Smooth muscle cell (in vitro differentiated cells): Measurements from ENCODE around the gene TF. TPM values are rescaled to one million over a fixed set of nuclear protein-coding genes. Genes with fewer than 3 reads are reported as not detected.

Source experiments
- DNase-seq: peaks from one replicate; lab custom pipeline; 2025; ENCODE audit not compliant: unreplicated experiment; lab: John Stamatoyannopoulos, UW
- H2AFZ ChIP-seq: fragments of 200-600 bp; sonication (generic); 2 replicates; pipeline ENCODE4 v1.6.0; 2016; ENCODE audit warnings: antibody characterized with exemption, low read depth, mild to moderate bottlenecking
- H3F3A ChIP-seq: fragments of 200-600 bp; sonication (generic); 2 replicates; pipeline ENCODE4 v1.6.0; 2017; ENCODE audit warnings: antibody characterized with exemption, low read depth
- H3K27ac ChIP-seq: fragments of 200-600 bp; sonication (generic); 2 replicates; pipeline ENCODE4 v1.5.1; 2016; ENCODE audit warnings: low read depth, mild to moderate bottlenecking
- H3K27me3 ChIP-seq: fragments of 200-600 bp; sonication (generic); 2 replicates; pipeline ENCODE4 v1.6.1; 2016; ENCODE audit warnings: low read depth, mild to moderate bottlenecking
- H3K36me3 ChIP-seq: fragments of 200-600 bp; sonication (generic); 2 replicates; pipeline ENCODE4 v1.5.1; 2016; ENCODE audit warnings: low read depth
- H3K4me1 ChIP-seq: fragments of 200-600 bp; sonication (generic); 2 replicates; pipeline ENCODE4 v1.5.1; 2016; ENCODE audit warnings: low read depth
- H3K4me2 ChIP-seq: fragments of 200-600 bp; sonication (generic); 2 replicates; pipeline ENCODE4 v1.6.0; 2016; ENCODE audit warnings: mild to moderate bottlenecking
- H3K4me3 ChIP-seq: fragments of 200-600 bp; sonication (generic); 2 replicates; pipeline ENCODE4 v1.5.1; 2016; ENCODE audit warnings: mild to moderate bottlenecking
- H3K79me2 ChIP-seq: fragments of 200-600 bp; sonication (generic); 2 replicates; pipeline ENCODE4 v1.6.0; 2016; ENCODE audit warnings: low read depth, mild to moderate bottlenecking
- H3K9ac ChIP-seq: fragments of 200-600 bp; sonication (generic); 2 replicates; pipeline ENCODE4 v1.6.0; 2016; ENCODE audit warnings: low read depth
- H3K9me3 ChIP-seq: fragments of 200-600 bp; sonication (generic); replicated peaks from 2 replicates; pipeline ENCODE4 v1.5.1; 2016; ENCODE audit warnings: low read depth
- H4K20me1 ChIP-seq: fragments of 200-600 bp; sonication (generic); 2 replicates; pipeline ENCODE4 v1.6.0; 2016; ENCODE audit warnings: low read depth
- CTCF ChIP-seq: fragments of 200-600 bp; sonication (generic); IDR thresholded peaks from 2 replicates; pipeline ENCODE4 v1.5.1; 2017; ENCODE audit warnings: borderline replicate concordance, mild to moderate bottlenecking, antibody characterized with exemption; ENCODE audit not compliant: insufficient read depth, poor library complexity, severe bottlenecking
- WGBS: methylation state at CpG from one replicate; pipeline ENCODE4 v1.1.7; 2016; ENCODE audit warnings: low lambda C conversion rate; 5-methylcytosine and 5-hydroxymethylcytosine counted together
- polyA plus RNA-seq: library from polyadenylated mRNA; unstranded; fragments of >200 nt; fragmentation: Nextera tagmentation; extraction: Ambion mirVana; gene quantifications from 2 replicates; pipeline ENCODE4 v1.2.1, GENCODE V29; 2016
- total RNA-seq: library from RNA; depleted of rRNA; stranded (reverse); fragments of >200 nt; gene quantifications from 2 replicates; pipeline ENCODE4 v1.2.3, GENCODE V29; 2014

The TF gene
- total and polyA plus RNA-seq, 2 experiments from 2014 or later, result 1.0 to 1.6 TPM

DNA sequence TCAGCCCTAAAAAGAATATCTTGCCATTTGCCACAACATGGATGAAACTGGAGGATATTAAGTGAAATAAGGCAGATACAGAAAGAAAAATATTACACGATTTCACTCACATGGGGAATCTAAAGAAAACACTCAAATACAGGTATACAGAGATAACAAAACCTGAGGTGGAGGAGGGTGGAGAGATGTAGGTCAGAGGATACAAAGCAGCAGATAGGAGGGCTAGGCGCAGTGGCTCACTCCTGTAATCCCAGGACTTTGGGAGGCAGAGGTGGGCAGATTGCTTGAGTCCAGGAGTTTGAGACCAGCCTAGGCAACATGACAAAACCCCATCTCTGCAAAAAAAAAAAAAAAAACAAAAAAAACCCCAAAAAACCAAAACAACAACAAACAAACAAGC lies 36.3 kb downstream of the TF start:
- no peak overlapping the region for H3K27ac ChIP-seq
- no peak overlapping the region for H3K9ac ChIP-seq
- no peak for DNase-seq
- TF ChIP-seq CTCF, result no peak
- H3K36me3 ChIP-seq, result no peaks in the 10 kb centered on the region
- no peak overlapping the region for H2AFZ ChIP-seq
- 91% methylated on average over 2 of the region's 2 CpGs for WGBS
- no peak overlapping the region for H3K4me2 ChIP-seq
- no peak overlapping the region for H3K4me3 ChIP-seq
- H4K20me1 ChIP-seq, result no peaks in the 10 kb centered on the region
- H3K9me3 ChIP-seq, result no peaks in the 10 kb centered on the region
- H3K27me3 ChIP-seq, result no peaks in the 10 kb centered on the region
- H3K4me1 ChIP-seq, result no peaks in the 10 kb centered on the region
- H3F3A ChIP-seq, result no peaks in the 10 kb centered on the region
- H3K79me2 ChIP-seq, result no peaks in the 10 kb centered on the region

GRCh38 chr3:133783762-133784161 lies 37.6 kb downstream of the TF start:
- no peaks in the 10 kb centered on the region for H3K79me2 ChIP-seq
- no peak overlapping the region for H2AFZ ChIP-seq
- H3K27ac ChIP-seq, result no peak overlapping the region
- H3K4me2 ChIP-seq, result no peak overlapping the region
- 90% methylated on average over 32 of the region's 32 CpGs for WGBS
- H4K20me1 ChIP-seq, result no peaks in the 10 kb centered on the region
- no peaks in the 10 kb centered on the region for H3K9me3 ChIP-seq
- no peak overlapping the region for H3K9ac ChIP-seq
- no peaks in the 10 kb centered on the region for H3K36me3 ChIP-seq
- no peak for DNase-seq
- H3K4me1 ChIP-seq, result no peaks in the 10 kb centered on the region
- H3K27me3 ChIP-seq, result no peaks in the 10 kb centered on the region
- TF ChIP-seq CTCF, result no peak
- H3K4me3 ChIP-seq, result no peak overlapping the region
- no peaks in the 10 kb centered on the region for H3F3A ChIP-seq

- 61% methylated on average over 2 of the region's 2 CpGs for WGBS
- Histone ChIP-seq H3K4me2 (no peak overlapping the region), H3K27me3 (no peaks in the 10 kb centered on the region), H3F3A (no peaks in the 10 kb centered on the region), H3K79me2 (no peaks in the 10 kb centered on the region), H3K9me3 (peaks cover 12% of the 10 kb centered on the region), H3K27ac (no peak overlapping the region), H2AFZ (no peak overlapping the region), H4K20me1 (no peaks in the 10 kb centered on the region), H3K4me3 (no peak overlapping the region), H3K4me1 (no peaks in the 10 kb centered on the region), H3K9ac (no peak overlapping the region), H3K36me3 (no peaks in the 10 kb centered on the region)
- no peak for TF ChIP-seq CTCF
- no peak for DNase-seq
Observed at GRCh38 chr3:133788024-133788423, 41.8 kb downstream of the TF start.

DNA sequence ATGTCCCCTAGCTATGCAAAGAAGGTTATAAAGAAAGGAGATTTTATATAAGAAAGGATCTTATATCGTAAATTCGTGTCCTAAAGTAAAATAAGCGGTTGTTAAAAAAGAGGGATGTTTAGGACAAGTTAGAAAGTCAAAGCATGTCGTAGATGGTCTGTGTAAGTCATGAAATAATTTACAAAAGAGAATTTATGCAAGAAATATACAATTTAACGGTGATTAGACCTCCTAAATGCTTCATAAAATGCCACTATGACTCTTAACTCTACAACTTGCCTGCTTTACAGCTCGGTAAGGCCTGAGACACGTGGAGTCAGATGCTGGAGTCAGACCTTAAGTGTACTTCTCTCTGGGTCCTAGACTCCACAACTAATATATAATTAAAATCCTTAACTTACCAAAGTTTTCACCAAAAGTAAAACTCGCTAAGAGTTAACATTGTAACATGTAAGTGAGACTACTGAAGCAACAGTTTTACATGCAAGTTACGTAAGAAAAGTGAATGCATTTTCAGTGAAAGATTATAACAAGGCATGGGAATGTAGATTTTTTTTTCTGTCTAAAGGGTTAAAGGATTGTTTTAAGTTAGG lies 46.1 kb downstream of the TF start:
- no peak overlapping the region for H3K4me2 ChIP-seq
- no peak overlapping the region for H3K27ac ChIP-seq
- H4K20me1 ChIP-seq, result no peaks in the 10 kb centered on the region
- no peak for TF ChIP-seq CTCF
- peaks cover 12% of the 10 kb centered on the region for H3K9me3 ChIP-seq
- 43% methylated on average over 9 of the region's 9 CpGs for WGBS
- H2AFZ ChIP-seq, result no peak overlapping the region
- no peak overlapping the region for H3K4me3 ChIP-seq
- H3K36me3 ChIP-seq, result no peaks in the 10 kb centered on the region
- no peak for DNase-seq
- H3F3A ChIP-seq, result no peaks in the 10 kb centered on the region
- H3K79me2 ChIP-seq, result no peaks in the 10 kb centered on the region
- H3K4me1 ChIP-seq, result no peaks in the 10 kb centered on the region
- H3K27me3 ChIP-seq, result no peaks in the 10 kb centered on the region
- H3K9ac ChIP-seq, result no peak overlapping the region
